ENCODE measurements around the gene CACNA1I.

- no peak for TF ChIP-seq CTCF (IDR thresholded peaks at IDR 0.05)
- TF ChIP-seq POLR2A (IDR thresholded peaks at IDR 0.05; ENCODE audit: low read depth) = no peak
- no peak for TF ChIP-seq EP300 (IDR thresholded peaks at IDR 0.05)
Observed at GRCh38 chr22:39653787-39654077, 83.2 kb downstream of the CACNA1I start.

Measured in esophagus muscularis mucosa (tissue), 4 donors.